Measurements from ENCODE around the gene TP53TG5.
A peak's percentile ranks its signal among the peaks of the same experiment; 100 is the strongest.

Gene TP53TG5

GRCh38 chr20:45336530-45337366, 41.4 kb downstream of the TP53TG5 start:
- TF ChIP-seq, protein P1, sequence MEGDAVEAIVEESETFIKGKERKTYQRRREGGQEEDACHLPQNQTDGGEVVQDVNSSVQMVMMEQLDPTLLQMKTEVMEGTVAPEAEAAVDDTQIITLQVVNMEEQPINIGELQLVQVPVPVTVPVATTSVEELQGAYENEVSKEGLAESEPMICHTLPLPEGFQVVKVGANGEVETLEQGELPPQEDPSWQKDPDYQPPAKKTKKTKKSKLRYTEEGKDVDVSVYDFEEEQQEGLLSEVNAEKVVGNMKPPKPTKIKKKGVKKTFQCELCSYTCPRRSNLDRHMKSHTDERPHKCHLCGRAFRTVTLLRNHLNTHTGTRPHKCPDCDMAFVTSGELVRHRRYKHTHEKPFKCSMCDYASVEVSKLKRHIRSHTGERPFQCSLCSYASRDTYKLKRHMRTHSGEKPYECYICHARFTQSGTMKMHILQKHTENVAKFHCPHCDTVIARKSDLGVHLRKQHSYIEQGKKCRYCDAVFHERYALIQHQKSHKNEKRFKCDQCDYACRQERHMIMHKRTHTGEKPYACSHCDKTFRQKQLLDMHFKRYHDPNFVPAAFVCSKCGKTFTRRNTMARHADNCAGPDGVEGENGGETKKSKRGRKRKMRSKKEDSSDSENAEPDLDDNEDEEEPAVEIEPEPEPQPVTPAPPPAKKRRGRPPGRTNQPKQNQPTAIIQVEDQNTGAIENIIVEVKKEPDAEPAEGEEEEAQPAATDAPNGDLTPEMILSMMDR (IDR thresholded peaks at IDR 0.05; ENCODE audit: borderline replicate concordance, extremely low read depth, low read length, poor library complexity, severe bottlenecking), result no peak
- no peak for TF ChIP-seq EZH2 (IDR thresholded peaks at IDR 0.05; ENCODE audit: borderline replicate concordance, low read depth, low read length, severe bottlenecking)
- Histone ChIP-seq H3K4me3 (ENCODE audit: low read depth in 1 of 2, low read length in 2 of 2) (no peak overlapping the region), H3K27ac (ENCODE audit: low read length) (no peak overlapping the region), H3K79me2 (ENCODE audit: insufficient read depth, low read length) (no peaks in the 10 kb centered on the region), H3K4me2 (ENCODE audit: insufficient read depth, low read length) (no peak overlapping the region), H4K20me1 (ENCODE audit: insufficient read depth, low read length) (no peaks in the 10 kb centered on the region), H3K36me3 (ENCODE audit: insufficient read depth, low read length) (no peaks in the 10 kb centered on the region), H3K27me3 (ENCODE audit: insufficient read depth, low read length, poor library complexity) (peaks cover 28% of the 10 kb centered on the region), H3K4me1 (ENCODE audit: insufficient read depth, low read length) (no peaks in the 10 kb centered on the region), H3K9ac (ENCODE audit: low read depth, low read length) (no peak overlapping the region), H3K9me3 (ENCODE audit: insufficient read depth, low read length, severe bottlenecking) (no peaks in the 10 kb centered on the region), H2AFZ (ENCODE audit: low read depth, low read length) (no peak overlapping the region)
- DNase-seq (no peak), ATAC-seq (ENCODE audit: insufficient read depth, low read depth) (peak; percentile 39; the same call in 2 of the 3 replicates)

- no peak for ATAC-seq (ENCODE audit: insufficient read depth, low read depth)
- Histone ChIP-seq H4K20me1 (ENCODE audit: insufficient read depth, low read length) (no peaks in the 10 kb centered on the region), H3K27me3 (ENCODE audit: insufficient read depth, low read length, poor library complexity) (peaks cover 4% of the 10 kb centered on the region), H3K4me3 (ENCODE audit: low read depth in 1 of 2, low read length in 2 of 2) (no peak overlapping the region), H3K79me2 (ENCODE audit: insufficient read depth, low read length) (no peaks in the 10 kb centered on the region), H3K36me3 (ENCODE audit: insufficient read depth, low read length) (no peaks in the 10 kb centered on the region), H3K4me1 (ENCODE audit: insufficient read depth, low read length) (no peaks in the 10 kb centered on the region), H3K9ac (ENCODE audit: low read depth, low read length) (no peak overlapping the region), H3K27ac (ENCODE audit: low read length) (no peak overlapping the region), H3K9me3 (ENCODE audit: insufficient read depth, low read length, severe bottlenecking) (no peaks in the 10 kb centered on the region), H3K4me2 (ENCODE audit: insufficient read depth, low read length) (no peak overlapping the region), H2AFZ (ENCODE audit: low read depth, low read length) (no peak overlapping the region)
- TF ChIP-seq EZH2 (IDR thresholded peaks at IDR 0.05; ENCODE audit: borderline replicate concordance, low read depth, low read length, severe bottlenecking), result no peak
- TF ChIP-seq, protein P1 (IDR thresholded peaks at IDR 0.05; ENCODE audit: borderline replicate concordance, extremely low read depth, low read length, poor library complexity, severe bottlenecking), result no peak
- DNase-seq, result no peak
Measured at GRCh38 chr20:45330476-45330875, 47.6 kb downstream of the TP53TG5 start.

GRCh38 chr20:45329497-45330319, 48.4 kb downstream of the TP53TG5 start:
- H3K9ac ChIP-seq (ENCODE audit: low read depth, low read length), result no peak overlapping the region
- no peaks in the 10 kb centered on the region for H4K20me1 ChIP-seq (ENCODE audit: insufficient read depth, low read length)
- H3K4me3 ChIP-seq (ENCODE audit: low read depth in 1 of 2, low read length in 2 of 2), result no peak overlapping the region
- H3K79me2 ChIP-seq (ENCODE audit: insufficient read depth, low read length), result no peaks in the 10 kb centered on the region
- H2AFZ ChIP-seq (ENCODE audit: low read depth, low read length), result no peak overlapping the region
- no peaks in the 10 kb centered on the region for H3K9me3 ChIP-seq (ENCODE audit: insufficient read depth, low read length, severe bottlenecking)
- no peak overlapping the region for H3K4me2 ChIP-seq (ENCODE audit: insufficient read depth, low read length)
- TF ChIP-seq EZH2 (IDR thresholded peaks at IDR 0.05; ENCODE audit: borderline replicate concordance, low read depth, low read length, severe bottlenecking), result no peak
- TF ChIP-seq, protein P1 (IDR thresholded peaks at IDR 0.05; ENCODE audit: borderline replicate concordance, extremely low read depth, low read length, poor library complexity, severe bottlenecking), result no peak
- ATAC-seq (ENCODE audit: insufficient read depth, low read depth), result no peak
- H3K27ac ChIP-seq (ENCODE audit: low read length), result no peak overlapping the region
- H3K36me3 ChIP-seq (ENCODE audit: insufficient read depth, low read length), result no peaks in the 10 kb centered on the region
- DNase-seq, result no peak
- peaks cover 4% of the 10 kb centered on the region for H3K27me3 ChIP-seq (ENCODE audit: insufficient read depth, low read length, poor library complexity)
- no peaks in the 10 kb centered on the region for H3K4me1 ChIP-seq (ENCODE audit: insufficient read depth, low read length)

Measured in DND-41 (cell line).